CD14-positive monocyte (primary cell): Measurements from ENCODE around the gene MYO3B. TPM values are rescaled to one million over a fixed set of nuclear protein-coding genes. Genes with fewer than 3 reads are reported as not detected.

Experiments used
- DNase-seq, 3 donors: peaks; one replicate each; pipeline ENCODE4 v3.0.0-alpha.2; 2011 to 2022
- H2AFZ ChIP-seq: 2 replicates; pipeline ENCODE4 v1.6.0; 2012; ENCODE audit warnings: mild to moderate bottlenecking, low read depth, low read length, inconsistent platforms; ENCODE audit not compliant: insufficient read depth, poor library complexity, severe bottlenecking
- H3K27ac ChIP-seq, 2 donors: 1 replicate in 1 of 2; 2 replicates in 1 of 2; pipeline ENCODE4 v1.5.1; 2012 to 2013; ENCODE audit warnings: low read length in 2 of 2, control low read depth in 1 of 2, inconsistent platforms in 1 of 2, low read depth in 1 of 2, mild to moderate bottlenecking in 1 of 2
- H3K27me3 ChIP-seq, 2 donors: one replicate each; pipeline versions ENCODE4 v1.6.0 to v1.6.1; 2011 to 2013; ENCODE audit warnings: low read length in 2 of 2; ENCODE audit not compliant: control insufficient read depth in 2 of 2, insufficient read depth in 2 of 2
- H3K36me3 ChIP-seq, 2 donors: replicated peaks in 1 of 2; 1 replicate in 1 of 2; 2 replicates in 1 of 2; pipeline versions ENCODE4 v1.5.1 to v1.6.1; 2012 to 2013; ENCODE audit warnings: low read length in 2 of 2, control low read depth in 1 of 2, inconsistent platforms in 1 of 2, mild to moderate bottlenecking in 1 of 2; ENCODE audit not compliant: insufficient read depth in 2 of 2, control insufficient read depth in 1 of 2
- H3K4me1 ChIP-seq, 2 donors: 1 replicate in 1 of 2; 2 replicates in 1 of 2; pipeline versions ENCODE4 v1.5.1 to v1.6.1; 2012 to 2013; ENCODE audit warnings: low read length in 2 of 2, control low read depth in 1 of 2, inconsistent platforms in 1 of 2, mild to moderate bottlenecking in 1 of 2, moderate library complexity in 1 of 2; ENCODE audit not compliant: insufficient read depth in 2 of 2, control insufficient read depth in 1 of 2
- H3K4me2 ChIP-seq: replicated peaks from 2 replicates; pipeline ENCODE3; 2012; ENCODE audit warnings: low read length, moderate library complexity, mild to moderate bottlenecking; ENCODE audit not compliant: poor library complexity, severe bottlenecking; ENCODE audit errors: extremely low read depth
- H3K4me3 ChIP-seq, 3 experiments: fragments of 200-600 bp in 1 of 3; sonication (generic) in 1 of 3; replicated peaks in 1 of 3; 1 replicate in 2 of 3; 2 replicates in 1 of 3; pipeline ENCODE4 v1.5.1; 2011 to 2013; ENCODE audit warnings: low read length in 3 of 3, mild to moderate bottlenecking in 3 of 3, control low read depth in 2 of 3, low read depth in 2 of 3, inconsistent platforms in 1 of 3, moderate library complexity in 1 of 3
- H3K79me2 ChIP-seq: 2 replicates; pipeline ENCODE4 v1.6.0; 2012; ENCODE audit warnings: mild to moderate bottlenecking, control low read depth, inconsistent platforms, low read length, moderate library complexity; ENCODE audit not compliant: insufficient read depth
- H3K9ac ChIP-seq: 2 replicates; pipeline ENCODE4 v1.6.0; 2017; ENCODE audit warnings: low read length, mild to moderate bottlenecking; ENCODE audit not compliant: insufficient read depth, poor library complexity, severe bottlenecking
- H3K9me3 ChIP-seq, 2 donors: replicated peaks in 1 of 2; 1 replicate in 1 of 2; 2 replicates in 1 of 2; pipeline versions ENCODE4 v1.5.1 to v1.6.1; 2012 to 2013; ENCODE audit warnings: low read length in 2 of 2, control low read depth in 1 of 2; ENCODE audit not compliant: control insufficient read depth in 1 of 2, insufficient read depth in 1 of 2
- H4K20me1 ChIP-seq: 2 replicates; pipeline ENCODE4 v1.6.0; 2012; ENCODE audit warnings: mild to moderate bottlenecking, low read length, control low read depth, moderate library complexity; ENCODE audit not compliant: insufficient read depth
- H3K27ac Mint-ChIP-seq, 7 donors: one replicate each; pipeline ENCODE4 v1.8.0; 2020; ENCODE audit warnings: mild to moderate bottlenecking in 7 of 7, mixed read lengths in 7 of 7, moderate library complexity in 6 of 7, inconsistent platforms in 2 of 7
- H3K27me3 Mint-ChIP-seq, 3 donors: one replicate each; pipeline ENCODE4 v1.8.0; 2021 to 2022; ENCODE audit warnings: low read depth in 3 of 3, mild to moderate bottlenecking in 3 of 3, mixed read lengths in 3 of 3, moderate library complexity in 3 of 3, inconsistent platforms in 1 of 3
- H3K36me3 Mint-ChIP-seq, 2 donors: one replicate each; pipeline ENCODE4 v1.8.0; 2020; ENCODE audit warnings: mixed read lengths in 2 of 2, inconsistent platforms in 1 of 2, mild to moderate bottlenecking in 1 of 2
- H3K4me1 Mint-ChIP-seq: one replicate; pipeline ENCODE4 v1.8.0; 2020; ENCODE audit warnings: mild to moderate bottlenecking, mixed read lengths
- H3K4me3 Mint-ChIP-seq, 2 donors: one replicate each; pipeline ENCODE4 v1.8.0; 2020; ENCODE audit warnings: mild to moderate bottlenecking in 2 of 2, mixed read lengths in 2 of 2, moderate library complexity in 1 of 2
- H3K9me3 Mint-ChIP-seq, 7 donors: one replicate each; pipeline ENCODE4 v1.8.0; 2020 to 2022; ENCODE audit warnings: mixed read lengths in 7 of 7, mild to moderate bottlenecking in 6 of 7, moderate library complexity in 6 of 7, inconsistent platforms in 2 of 7
- WGBS: methylation state at CpG from one replicate; pipeline ENCODE4 v1.1.5; 2013; ENCODE audit warnings: missing lambda C conversion rate; ENCODE audit not compliant: insufficient coverage; 5-methylcytosine and 5-hydroxymethylcytosine counted together
- intact Hi-C, 2 donors: fragments of 100-400 bp; cut with micrococcal nuclease; formaldehyde crosslinking; loops; one replicate each; pipeline versions ENCODE4 v1.15.0 to v1.15.1; 2023
- polyA plus RNA-seq, 3 donors: library from polyadenylated mRNA; depleted of rRNA in 1 of 3; unstranded in 2 of 3; stranded (reverse) in 1 of 3; fragments of 300-500 nt in 2 of 3; fragments of >200 nt in 1 of 3; fragmentation: Illumina TruSeq in 2 of 3; gene quantifications; 1 replicate in 2 of 3; 2 replicates in 1 of 3; pipeline ENCODE4 v1.2.3, GENCODE V29; 2012 to 2021
- TF ChIP-seq, protein P1 (sequence below): fragments of 200-600 bp; IDR thresholded peaks from one replicate; pipeline ENCODE4 v1.8.0; 2022; ENCODE audit warnings: antibody characterized with exemption, mild to moderate bottlenecking

Gene MYO3B
- polyA plus RNA-seq, 3 donors, result not detected

DNA sequence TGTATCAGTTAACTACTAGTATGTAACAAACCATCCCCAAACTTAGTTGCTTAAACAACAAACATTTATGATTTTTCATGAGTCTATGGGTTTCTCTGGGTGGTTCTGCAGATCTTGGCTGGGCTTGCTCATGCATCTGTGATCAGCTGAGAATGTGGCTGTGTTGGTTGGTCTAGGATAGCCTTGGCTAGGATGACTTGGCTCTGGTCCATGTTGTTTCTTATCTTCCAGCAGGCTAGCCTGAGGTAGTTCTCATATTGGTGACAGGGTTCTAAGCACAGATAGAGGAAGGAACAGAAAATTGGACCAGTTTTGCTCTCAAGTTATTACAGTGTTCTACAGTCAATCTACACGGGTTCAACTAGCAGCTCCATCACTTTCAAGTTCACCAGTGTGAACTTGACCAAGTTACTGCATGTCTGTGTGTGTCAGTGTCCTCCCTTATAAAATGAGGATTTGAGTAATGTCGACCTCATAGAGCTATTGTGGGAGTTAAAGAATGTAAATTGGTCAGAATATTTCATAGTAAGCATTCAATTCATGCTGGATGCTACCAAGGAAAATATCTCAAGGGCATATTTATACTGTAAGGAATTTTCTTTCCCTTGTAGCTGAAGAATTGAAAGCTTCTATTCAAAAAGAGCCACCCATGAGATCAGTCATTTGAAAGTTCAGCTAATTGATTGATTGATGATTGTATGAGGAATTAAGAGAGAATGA lies 65.3 kb downstream of the MYO3B start:
- Mint-ChIP-seq H3K27ac (no peak overlapping the region), H3K27me3 (peaks cover 7 to 12% (median 8%) of the 10 kb centered on the region in 3 donors), H3K36me3 (no peaks in the 10 kb centered on the region), H3K9me3 (no peaks in the 10 kb centered on the region), H3K4me3 (no peak overlapping the region), H3K4me1 (peaks cover 2% of the 10 kb centered on the region)
- Histone ChIP-seq H3K27ac (no peak overlapping the region), H3K4me3 (no peak overlapping the region), H3K36me3 (no peaks in the 10 kb centered on the region), H3K9ac (no peak overlapping the region), H3K27me3 (peaks cover 0 to 6% of the 10 kb centered on the region in 2 donors), H4K20me1 (no peaks in the 10 kb centered on the region), H3K4me2 (no peak overlapping the region), H3K79me2 (no peaks in the 10 kb centered on the region), H3K9me3 (no peaks in the 10 kb centered on the region), H2AFZ (no peak overlapping the region), H3K4me1 (no peaks in the 10 kb centered on the region)
- intact Hi-C loops, result no loop called here
- TF ChIP-seq, protein P1, sequence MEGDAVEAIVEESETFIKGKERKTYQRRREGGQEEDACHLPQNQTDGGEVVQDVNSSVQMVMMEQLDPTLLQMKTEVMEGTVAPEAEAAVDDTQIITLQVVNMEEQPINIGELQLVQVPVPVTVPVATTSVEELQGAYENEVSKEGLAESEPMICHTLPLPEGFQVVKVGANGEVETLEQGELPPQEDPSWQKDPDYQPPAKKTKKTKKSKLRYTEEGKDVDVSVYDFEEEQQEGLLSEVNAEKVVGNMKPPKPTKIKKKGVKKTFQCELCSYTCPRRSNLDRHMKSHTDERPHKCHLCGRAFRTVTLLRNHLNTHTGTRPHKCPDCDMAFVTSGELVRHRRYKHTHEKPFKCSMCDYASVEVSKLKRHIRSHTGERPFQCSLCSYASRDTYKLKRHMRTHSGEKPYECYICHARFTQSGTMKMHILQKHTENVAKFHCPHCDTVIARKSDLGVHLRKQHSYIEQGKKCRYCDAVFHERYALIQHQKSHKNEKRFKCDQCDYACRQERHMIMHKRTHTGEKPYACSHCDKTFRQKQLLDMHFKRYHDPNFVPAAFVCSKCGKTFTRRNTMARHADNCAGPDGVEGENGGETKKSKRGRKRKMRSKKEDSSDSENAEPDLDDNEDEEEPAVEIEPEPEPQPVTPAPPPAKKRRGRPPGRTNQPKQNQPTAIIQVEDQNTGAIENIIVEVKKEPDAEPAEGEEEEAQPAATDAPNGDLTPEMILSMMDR, result no peak
- WGBS, result no CpG with 5 or more reads among the region's 2 CpGs
- no peak for DNase-seq

DNA sequence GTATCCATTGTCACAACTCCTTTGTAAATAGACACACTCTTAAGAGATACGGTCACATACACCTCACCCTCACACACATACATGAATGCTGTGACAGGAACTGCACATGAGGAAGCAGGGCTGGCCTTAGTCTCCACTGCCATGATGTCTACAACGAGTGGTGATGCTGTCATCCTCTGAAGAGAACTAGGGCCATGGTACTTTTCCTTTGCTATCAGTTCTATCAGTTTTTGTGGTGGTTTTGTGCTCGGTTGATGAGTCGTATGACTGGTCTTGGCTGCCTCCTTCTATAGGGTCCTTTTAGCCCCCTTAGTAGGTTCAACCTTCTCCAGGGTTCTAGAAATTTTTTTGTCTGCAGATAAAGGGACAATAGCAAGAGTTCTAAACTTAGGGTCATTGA lies 66.0 kb downstream of the MYO3B start:
- no peak for DNase-seq
- Histone ChIP-seq H4K20me1 (no peaks in the 10 kb centered on the region), H3K4me2 (no peak overlapping the region), H3K36me3 (no peaks in the 10 kb centered on the region), H3K4me1 (no peaks in the 10 kb centered on the region), H3K9ac (no peak overlapping the region), H3K9me3 (no peaks in the 10 kb centered on the region), H3K27me3 (peaks cover 0 to 4% of the 10 kb centered on the region in 2 donors), H3K4me3 (no peak overlapping the region), H3K27ac (no peak overlapping the region), H3K79me2 (no peaks in the 10 kb centered on the region), H2AFZ (no peak overlapping the region)
- no peak overlapping the region for H3K27ac Mint-ChIP-seq
- WGBS, result 80% methylated on average over 1 of the region's 4 CpGs
- no peaks in the 10 kb centered on the region for H3K9me3 Mint-ChIP-seq
- intact Hi-C loops, result no loop called here
- H3K4me3 Mint-ChIP-seq, result no peak overlapping the region
- peaks cover 2% of the 10 kb centered on the region for H3K4me1 Mint-ChIP-seq
- H3K27me3 Mint-ChIP-seq, result peaks cover 5 to 9% (median 5%) of the 10 kb centered on the region in 3 donors
- TF ChIP-seq, protein P1, result no peak
- H3K36me3 Mint-ChIP-seq, result no peaks in the 10 kb centered on the region
